ENCODE measurements around the gene RAMP1.
A peak's percentile ranks its signal among the peaks of the same experiment; 100 is the strongest.

RAMP1 gene

GRCh38 chr2:237876951-237877491, 17.6 kb downstream of the RAMP1 start:
- DNase-seq (ENCODE audit: low spot score) = no peak

- DNase-seq (ENCODE audit: low spot score) = no peak
These were observed 18.3 kb downstream of the RAMP1 start for GRCh38 chr2:237877576-237878307.

GRCh38 chr2:237878321-237879057, 19.1 kb downstream of the RAMP1 start:
- no peak for DNase-seq (ENCODE audit: low spot score)

DNA sequence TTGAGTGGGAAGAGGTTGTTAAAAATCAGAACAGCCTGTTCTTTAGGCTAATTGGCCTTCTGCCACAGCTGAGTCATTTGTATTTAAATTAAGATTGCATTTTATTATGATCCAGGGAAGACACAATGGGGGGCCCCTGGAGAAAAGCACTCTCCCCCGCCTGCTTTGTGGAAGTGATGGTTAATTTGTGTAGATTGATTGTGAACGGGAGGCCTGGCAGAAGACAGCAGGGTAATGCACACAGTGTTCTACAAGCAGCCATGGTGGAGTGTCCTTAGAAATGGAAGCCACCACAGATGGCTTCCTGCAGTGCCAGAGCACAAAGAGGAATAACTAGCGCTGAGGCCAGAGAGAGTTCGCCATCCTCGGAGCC, 19.6 kb downstream of the RAMP1 start:
- DNase-seq (ENCODE audit: low spot score) = no peak

GRCh38 chr2:237879991-237880560, 20.7 kb downstream of the RAMP1 start:
- DNase-seq (ENCODE audit: low spot score) = no peak

DNA sequence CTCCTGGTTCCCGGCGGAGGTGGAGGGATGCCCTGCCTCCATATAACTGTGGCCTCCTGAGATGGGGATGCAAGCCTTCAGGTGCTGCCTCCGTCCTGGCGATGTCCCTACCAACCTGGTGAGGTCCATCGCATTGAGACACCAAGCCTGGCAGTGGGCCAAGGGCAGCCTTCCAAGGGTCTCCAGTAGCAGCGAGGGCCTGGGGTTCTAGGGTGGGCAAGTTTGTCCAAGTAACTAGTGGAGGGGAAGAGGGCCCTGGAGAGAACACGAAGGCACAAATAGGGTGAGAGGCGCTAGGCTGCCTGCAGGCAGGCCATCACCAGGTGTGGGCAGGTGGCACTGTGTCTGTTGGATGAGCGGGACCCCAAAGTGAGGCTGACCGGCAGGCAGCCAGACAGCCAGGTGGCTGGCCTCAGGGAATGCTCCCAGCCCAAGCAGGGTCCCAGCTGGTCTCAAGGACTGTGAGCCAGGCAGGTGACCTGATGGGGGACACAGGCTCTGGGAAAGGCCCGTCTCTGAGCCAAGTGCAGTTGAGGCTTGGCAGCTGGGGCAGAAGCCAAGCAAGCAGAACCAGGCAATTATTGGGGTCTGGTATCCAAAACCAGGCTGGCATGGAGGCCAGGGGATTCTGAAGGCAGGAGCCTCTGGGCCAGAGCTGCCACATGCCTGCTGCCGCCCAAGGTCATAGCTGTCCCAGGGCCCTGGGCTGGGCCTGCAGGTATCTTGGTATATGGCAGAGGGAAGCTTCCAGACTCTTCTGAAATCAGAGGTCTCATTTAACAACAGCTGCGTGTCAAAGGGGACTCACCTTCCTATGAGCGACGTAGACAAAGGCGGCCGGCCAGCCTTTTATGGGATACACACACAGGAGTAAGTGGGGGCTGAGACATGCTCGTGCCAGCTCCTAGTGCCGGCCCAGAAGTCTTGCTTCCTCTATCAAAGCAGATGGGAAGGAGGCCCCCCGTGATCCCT, 23.4 kb downstream of the RAMP1 start:
- no peak for DNase-seq (ENCODE audit: low spot score)

DNA sequence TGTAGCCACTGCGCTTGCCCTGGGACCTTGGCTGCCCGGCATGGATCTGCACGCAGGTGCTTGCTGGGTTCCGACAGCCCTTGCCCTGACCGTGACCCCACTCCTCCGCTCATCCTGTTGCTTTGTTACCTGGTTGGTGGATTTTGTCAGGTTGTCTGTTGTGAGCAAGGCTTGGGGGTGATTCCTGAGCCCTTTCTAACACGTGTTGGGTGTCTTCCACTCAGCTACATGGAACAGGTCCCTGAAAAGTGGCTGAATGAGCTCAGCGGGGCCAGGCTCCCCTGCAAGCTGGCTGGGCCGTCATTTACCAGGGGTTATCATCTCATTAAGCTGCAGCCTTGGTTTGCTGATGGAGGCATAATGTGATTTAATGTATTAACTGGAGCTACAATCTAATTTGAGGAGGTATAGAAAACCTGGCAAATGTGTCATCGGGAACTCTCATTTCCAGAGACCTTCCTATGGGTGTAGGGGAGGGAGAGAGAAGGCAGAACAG, 24.6 kb downstream of the RAMP1 start:
- no peak for DNase-seq (ENCODE audit: low spot score)

GRCh38 chr2:237884681-237885080, 25.3 kb downstream of the RAMP1 start:
- DNase-seq (ENCODE audit: low spot score) = no peak

- no peak for DNase-seq (ENCODE audit: low spot score)
These were observed 25.9 kb downstream of the RAMP1 start for GRCh38 chr2:237885111-237885930.

- DNase-seq (ENCODE audit: low spot score) = no peak
These were observed 26.7 kb downstream of the RAMP1 start for GRCh38 chr2:237885931-237886684.

DNA sequence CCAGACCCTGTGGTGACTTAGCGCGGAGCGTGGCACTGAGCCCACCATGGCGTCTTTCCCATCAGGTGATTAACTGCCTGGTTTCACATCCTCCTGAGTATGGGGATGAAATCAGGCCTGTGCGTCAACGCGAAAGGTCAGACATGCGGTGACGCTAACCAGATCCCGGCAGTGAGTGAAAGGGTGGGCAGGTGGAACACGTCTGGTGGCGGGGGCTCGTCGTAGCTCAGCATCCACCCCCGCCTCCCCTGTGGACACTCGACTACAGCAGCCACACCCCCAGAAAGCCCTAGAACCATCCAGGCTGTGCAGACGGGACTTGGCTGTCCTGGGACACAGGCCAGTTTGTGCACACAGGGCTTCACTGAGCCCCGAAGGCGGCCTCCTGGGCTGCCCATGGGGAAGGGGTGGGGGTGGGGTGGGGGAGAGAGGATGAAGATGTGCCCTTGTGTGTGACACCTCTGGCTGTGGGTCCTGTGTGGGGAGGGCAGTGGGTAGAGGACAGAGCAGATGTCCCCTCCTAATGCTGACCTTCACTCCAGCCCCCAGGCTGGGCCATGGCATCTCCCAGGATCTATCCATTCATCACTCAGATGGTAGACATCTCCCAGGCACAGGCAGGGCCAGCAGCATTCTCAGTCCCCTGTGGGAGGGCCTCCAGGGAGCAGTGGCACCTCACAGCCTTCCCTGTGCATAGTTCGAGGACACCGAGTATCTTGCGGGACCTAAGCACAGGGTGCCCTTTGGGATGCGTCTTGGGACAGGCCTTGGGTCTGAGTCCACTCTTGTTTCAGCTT, 27.5 kb downstream of the RAMP1 start:
- DNase-seq (ENCODE audit: low spot score) = no peak

DNA sequence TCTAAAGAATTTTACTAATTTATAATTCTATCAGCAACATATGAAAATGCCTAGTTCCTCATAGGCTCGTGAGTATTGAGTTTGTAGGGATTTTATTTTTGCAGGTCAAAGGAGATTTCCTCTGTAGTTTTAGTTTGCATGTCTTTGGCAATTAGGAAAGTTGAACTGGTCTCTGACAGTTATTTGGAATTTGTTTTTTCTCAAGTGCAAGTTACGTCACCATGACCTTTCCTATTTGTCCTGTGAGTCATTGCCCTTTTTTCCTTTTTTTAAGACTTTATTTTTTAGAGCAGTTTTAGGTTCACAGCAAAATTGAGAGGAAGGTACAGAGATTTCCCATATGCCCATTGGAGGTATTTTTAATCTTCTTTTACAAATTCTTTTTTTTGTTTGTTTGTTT, 29.0 kb downstream of the RAMP1 start:
- DNase-seq (ENCODE audit: low spot score) = peak; percentile 77

- no peak for DNase-seq (ENCODE audit: low spot score)
These were observed 29.6 kb downstream of the RAMP1 start for GRCh38 chr2:237889016-237889415.

DNA sequence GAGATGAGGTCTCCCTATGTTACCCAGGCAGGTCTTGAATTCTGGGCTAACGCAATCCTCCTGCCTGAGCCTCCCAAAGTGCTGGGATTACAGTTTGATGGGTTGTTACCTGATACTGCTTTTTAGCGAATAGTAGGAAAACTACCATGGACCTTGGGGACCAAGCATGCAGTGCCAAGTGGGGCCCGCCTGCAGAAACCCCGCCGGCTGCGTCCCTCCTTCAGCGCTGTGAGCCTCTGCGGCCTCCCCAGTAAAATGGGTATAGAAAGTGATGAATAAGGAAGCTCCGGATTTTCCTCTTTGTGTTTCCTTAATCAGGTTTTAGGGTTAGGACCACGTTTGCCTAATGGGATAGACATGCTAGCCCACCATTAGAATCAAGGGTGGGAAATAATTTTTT, 30.4 kb downstream of the RAMP1 start:
- no peak for DNase-seq (ENCODE audit: low spot score)

GRCh38 chr2:237892478-237892877, 33.1 kb downstream of the RAMP1 start:
- no peak for DNase-seq (ENCODE audit: low spot score)

DNA sequence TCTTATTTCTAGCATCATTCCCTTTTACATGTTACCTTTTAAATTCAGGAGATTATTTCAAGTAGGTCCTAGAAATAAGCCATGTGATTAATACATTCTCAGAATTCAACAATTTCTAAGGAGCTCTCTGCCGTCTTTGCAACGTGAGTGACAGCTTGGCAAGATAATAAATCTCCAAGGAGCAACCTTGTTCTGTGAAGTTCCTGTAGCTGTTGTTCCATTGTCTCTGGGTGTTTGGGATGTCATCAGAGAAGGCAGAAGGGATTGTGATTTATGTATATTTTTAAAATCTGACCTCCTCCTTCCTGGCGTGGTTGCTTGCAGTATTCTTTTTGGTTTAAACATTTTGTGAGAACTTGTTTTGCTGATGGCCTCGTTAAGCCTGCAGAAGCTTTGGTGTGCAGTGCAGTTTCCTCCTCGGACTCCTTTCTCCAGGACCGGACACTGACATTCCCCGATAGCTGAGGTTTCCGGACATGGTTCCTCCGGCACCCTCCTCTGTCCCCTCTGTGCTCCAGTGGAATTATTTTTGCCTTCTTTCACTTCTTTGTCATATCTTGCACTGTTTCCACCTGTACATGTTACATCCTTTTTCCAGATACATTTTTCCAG, 33.7 kb downstream of the RAMP1 start:
- DNase-seq (ENCODE audit: low spot score) = no peak

- DNase-seq (ENCODE audit: low spot score) = no peak
These were observed 35.1 kb downstream of the RAMP1 start for GRCh38 chr2:237894396-237894979.

DNA sequence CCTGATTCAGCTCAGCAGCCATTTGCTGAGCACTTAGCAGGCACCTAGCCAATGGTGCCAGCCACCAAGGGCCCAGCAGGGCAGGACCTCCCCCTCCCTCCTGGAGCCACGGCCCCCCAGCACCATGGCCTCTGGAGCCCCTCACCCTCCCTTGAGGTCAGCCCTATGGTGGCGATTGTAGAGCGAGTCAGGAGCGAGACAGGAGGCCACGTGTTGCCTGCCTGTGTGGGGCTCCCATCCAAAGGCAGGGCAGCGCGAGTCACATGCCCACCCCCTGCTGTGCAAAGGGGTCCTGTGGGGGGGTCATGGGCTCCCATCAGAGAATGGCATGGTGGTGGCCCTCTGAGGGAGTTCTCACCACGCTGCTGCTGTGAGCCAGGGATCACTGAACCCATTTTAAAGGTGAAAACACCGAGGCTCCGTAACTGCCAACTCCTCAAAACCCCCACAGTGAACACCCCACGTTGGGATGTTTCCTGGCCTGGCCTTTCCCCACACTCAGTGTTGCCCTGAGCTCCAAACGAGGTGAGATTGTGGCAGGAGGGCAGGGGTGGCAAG, 35.6 kb downstream of the RAMP1 start:
- DNase-seq (ENCODE audit: low spot score) = no peak
